HG03521 (cell line): Measurements from ENCODE around the gene GPR158.

Experiments used
- ATAC-seq: cut with Tn5 transposase; IDR thresholded peaks from one replicate; pipeline ENCODE4 v1.9.1; 2021; ENCODE audit warnings: mild to moderate bottlenecking, moderate library complexity; ENCODE audit not compliant: unreplicated experiment

Gene GPR158

GRCh38 chr10:25392132-25392531 lies 217.3 kb downstream of the GPR158 start:
- no peak for ATAC-seq

GRCh38 chr10:25393621-25394020 lies 218.8 kb downstream of the GPR158 start:
- no peak for ATAC-seq

GRCh38 chr10:25398680-25399079 lies 223.9 kb downstream of the GPR158 start:
- no peak for ATAC-seq

- ATAC-seq: no peak
Observed at GRCh38 chr10:25405871-25406270, 231.1 kb downstream of the GPR158 start.

- ATAC-seq: no peak
Observed at GRCh38 chr10:25417611-25418010, 242.8 kb downstream of the GPR158 start.

- ATAC-seq: no peak
Observed at GRCh38 chr10:25425776-25426175, 251.0 kb downstream of the GPR158 start.

- ATAC-seq: no peak
Observed at GRCh38 chr10:25436431-25436830, 261.6 kb downstream of the GPR158 start.

GRCh38 chr10:25441270-25441669 lies 266.5 kb downstream of the GPR158 start:
- no peak for ATAC-seq

GRCh38 chr10:25444266-25444665 lies 269.5 kb downstream of the GPR158 start:
- ATAC-seq: no peak

- no peak for ATAC-seq
Observed at GRCh38 chr10:25451401-25451800, 276.6 kb downstream of the GPR158 start.

- no peak for ATAC-seq
Observed at GRCh38 chr10:25453619-25454018, 278.8 kb downstream of the GPR158 start.

GRCh38 chr10:25455980-25456567 lies 281.3 kb downstream of the GPR158 start:
- ATAC-seq: no peak

GRCh38 chr10:25457552-25457951 lies 282.8 kb downstream of the GPR158 start:
- no peak for ATAC-seq

- no peak for ATAC-seq
Observed at GRCh38 chr10:25465582-25466372, 291.0 kb downstream of the GPR158 start.

GRCh38 chr10:25467881-25468280 lies 293.1 kb downstream of the GPR158 start:
- ATAC-seq: no peak

GRCh38 chr10:25481467-25481866 lies 306.7 kb downstream of the GPR158 start:
- no peak for ATAC-seq

- ATAC-seq: no peak
Observed at GRCh38 chr10:25483999-25484398, 309.2 kb downstream of the GPR158 start.

GRCh38 chr10:25487266-25487665 lies 312.5 kb downstream of the GPR158 start:
- no peak for ATAC-seq

GRCh38 chr10:25492040-25492439 lies 317.2 kb downstream of the GPR158 start:
- ATAC-seq: no peak

- no peak for ATAC-seq
Observed at GRCh38 chr10:25492680-25493079, 317.9 kb downstream of the GPR158 start.

GRCh38 chr10:25493122-25493893 lies 318.5 kb downstream of the GPR158 start:
- ATAC-seq: no peak

- ATAC-seq: no peak
Observed at GRCh38 chr10:25497246-25497645, 322.4 kb downstream of the GPR158 start.
